ENCODE measurements around the gene SUSD4.

- TF ChIP-seq NFE2L2 (conservative IDR thresholded peaks at IDR 0.05; ENCODE audit: low read length) (no peak), CTCF (IDR thresholded peaks at IDR 0.05) (no peak)
These were observed 135.8 kb downstream of the SUSD4 start for GRCh38 chr1:223228201-223228600.

All from A549 (cell line).